Liver (tissue), 3 donors: ENCODE results near the gene AMPD3.

ENCODE experiments used
- ATF3 ChIP-seq: IDR thresholded peaks from 2 replicates; pipeline ENCODE4 v1.6.1; 2016; ENCODE audit warnings: antibody characterized with exemption
- CTCF ChIP-seq: fragments of 150-350 bp; IDR thresholded peaks from 2 replicates; pipeline ENCODE4 v1.5.1; 2017; ENCODE audit warnings: improper control_type of control experiment, low read depth, low read length; ENCODE audit not compliant: missing input control
- EGR1 ChIP-seq, 2 donors: IDR thresholded peaks; 2 replicates each; pipeline ENCODE4 v1.6.1; 2016 to 2018; ENCODE audit warnings: antibody characterized with exemption in 2 of 2, low read depth in 2 of 2
- GABPA ChIP-seq, 2 donors: IDR thresholded peaks in 1 of 2; conservative IDR thresholded peaks in 1 of 2; 2 replicates each; pipeline ENCODE4 v1.6.1; 2016; ENCODE audit warnings: antibody characterized with exemption in 2 of 2, mild to moderate bottlenecking in 1 of 2, moderate library complexity in 1 of 2
- RAD21 ChIP-seq, 2 donors: IDR thresholded peaks; 2 replicates each; pipeline ENCODE4 v1.6.1; 2016; ENCODE audit warnings: antibody characterized with exemption in 2 of 2, mild to moderate bottlenecking in 2 of 2
- RXRA ChIP-seq, 2 donors: IDR thresholded peaks; 2 replicates each; pipeline ENCODE4 v1.6.1; 2017 to 2018; ENCODE audit warnings: antibody characterized with exemption in 2 of 2, mild to moderate bottlenecking in 1 of 2
- YY1 ChIP-seq: IDR thresholded peaks from 2 replicates; pipeline ENCODE4 v1.6.1; 2016; ENCODE audit warnings: antibody characterized with exemption, mild to moderate bottlenecking
- TF ChIP-seq, protein P1 (sequence below): IDR thresholded peaks from 2 replicates; pipeline ENCODE4 v1.6.1; 2016; ENCODE audit warnings: antibody characterized with exemption, mild to moderate bottlenecking
- TF ChIP-seq, protein P2 (sequence below): IDR thresholded peaks from 2 replicates; pipeline ENCODE4 v1.6.1; 2016; ENCODE audit warnings: antibody characterized with exemption
- donor health status: healthy.
- donor health status: healthy.

GRCh38 chr11:10544491-10545465 is 89.7 kb downstream of the AMPD3 start:
- TF ChIP-seq, protein P1, sequence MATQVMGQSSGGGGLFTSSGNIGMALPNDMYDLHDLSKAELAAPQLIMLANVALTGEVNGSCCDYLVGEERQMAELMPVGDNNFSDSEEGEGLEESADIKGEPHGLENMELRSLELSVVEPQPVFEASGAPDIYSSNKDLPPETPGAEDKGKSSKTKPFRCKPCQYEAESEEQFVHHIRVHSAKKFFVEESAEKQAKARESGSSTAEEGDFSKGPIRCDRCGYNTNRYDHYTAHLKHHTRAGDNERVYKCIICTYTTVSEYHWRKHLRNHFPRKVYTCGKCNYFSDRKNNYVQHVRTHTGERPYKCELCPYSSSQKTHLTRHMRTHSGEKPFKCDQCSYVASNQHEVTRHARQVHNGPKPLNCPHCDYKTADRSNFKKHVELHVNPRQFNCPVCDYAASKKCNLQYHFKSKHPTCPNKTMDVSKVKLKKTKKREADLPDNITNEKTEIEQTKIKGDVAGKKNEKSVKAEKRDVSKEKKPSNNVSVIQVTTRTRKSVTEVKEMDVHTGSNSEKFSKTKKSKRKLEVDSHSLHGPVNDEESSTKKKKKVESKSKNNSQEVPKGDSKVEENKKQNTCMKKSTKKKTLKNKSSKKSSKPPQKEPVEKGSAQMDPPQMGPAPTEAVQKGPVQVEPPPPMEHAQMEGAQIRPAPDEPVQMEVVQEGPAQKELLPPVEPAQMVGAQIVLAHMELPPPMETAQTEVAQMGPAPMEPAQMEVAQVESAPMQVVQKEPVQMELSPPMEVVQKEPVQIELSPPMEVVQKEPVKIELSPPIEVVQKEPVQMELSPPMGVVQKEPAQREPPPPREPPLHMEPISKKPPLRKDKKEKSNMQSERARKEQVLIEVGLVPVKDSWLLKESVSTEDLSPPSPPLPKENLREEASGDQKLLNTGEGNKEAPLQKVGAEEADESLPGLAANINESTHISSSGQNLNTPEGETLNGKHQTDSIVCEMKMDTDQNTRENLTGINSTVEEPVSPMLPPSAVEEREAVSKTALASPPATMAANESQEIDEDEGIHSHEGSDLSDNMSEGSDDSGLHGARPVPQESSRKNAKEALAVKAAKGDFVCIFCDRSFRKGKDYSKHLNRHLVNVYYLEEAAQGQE, result no peak
- TF ChIP-seq, protein P2, sequence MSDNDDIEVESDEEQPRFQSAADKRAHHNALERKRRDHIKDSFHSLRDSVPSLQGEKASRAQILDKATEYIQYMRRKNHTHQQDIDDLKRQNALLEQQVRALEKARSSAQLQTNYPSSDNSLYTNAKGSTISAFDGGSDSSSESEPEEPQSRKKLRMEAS, result no peak
- TF ChIP-seq CTCF, result no peak
- no peak for TF ChIP-seq RXRA (IDR thresholded peaks at IDR 0.05)
- TF ChIP-seq RAD21 (IDR thresholded peaks at IDR 0.05), result no peak
- no peak for TF ChIP-seq YY1
- no peak for TF ChIP-seq EGR1 (IDR thresholded peaks at IDR 0.05; ENCODE audit: low read depth in 2 of 2)
- TF ChIP-seq ATF3, result no peak
- no peak for TF ChIP-seq GABPA (IDR thresholded peaks at IDR 0.05 in 1 of 2, conservative IDR thresholded peaks at IDR 0.05 in 1 of 2)
